ENCODE results near the gene EI24.

EI24 gene

DNA sequence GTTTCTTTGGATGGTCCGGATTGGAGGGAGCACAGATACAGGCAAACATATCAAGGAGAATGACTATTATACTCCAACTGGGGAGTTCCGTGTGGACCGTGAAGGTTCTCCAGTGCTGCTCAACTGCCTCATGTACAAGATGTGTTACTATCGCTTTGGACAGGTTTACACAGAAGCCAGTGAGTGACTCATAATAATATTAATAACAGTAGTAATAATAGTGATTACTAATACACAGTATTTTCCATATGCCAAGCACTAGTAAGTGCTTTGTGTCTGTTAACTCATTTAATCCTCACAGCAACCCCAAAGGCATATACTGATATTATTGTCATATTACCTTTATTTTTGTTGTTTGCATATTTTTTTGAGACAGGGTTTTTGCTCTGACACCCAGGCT is 49.1 kb downstream of the EI24 start:
- TF ChIP-seq, protein P1, sequence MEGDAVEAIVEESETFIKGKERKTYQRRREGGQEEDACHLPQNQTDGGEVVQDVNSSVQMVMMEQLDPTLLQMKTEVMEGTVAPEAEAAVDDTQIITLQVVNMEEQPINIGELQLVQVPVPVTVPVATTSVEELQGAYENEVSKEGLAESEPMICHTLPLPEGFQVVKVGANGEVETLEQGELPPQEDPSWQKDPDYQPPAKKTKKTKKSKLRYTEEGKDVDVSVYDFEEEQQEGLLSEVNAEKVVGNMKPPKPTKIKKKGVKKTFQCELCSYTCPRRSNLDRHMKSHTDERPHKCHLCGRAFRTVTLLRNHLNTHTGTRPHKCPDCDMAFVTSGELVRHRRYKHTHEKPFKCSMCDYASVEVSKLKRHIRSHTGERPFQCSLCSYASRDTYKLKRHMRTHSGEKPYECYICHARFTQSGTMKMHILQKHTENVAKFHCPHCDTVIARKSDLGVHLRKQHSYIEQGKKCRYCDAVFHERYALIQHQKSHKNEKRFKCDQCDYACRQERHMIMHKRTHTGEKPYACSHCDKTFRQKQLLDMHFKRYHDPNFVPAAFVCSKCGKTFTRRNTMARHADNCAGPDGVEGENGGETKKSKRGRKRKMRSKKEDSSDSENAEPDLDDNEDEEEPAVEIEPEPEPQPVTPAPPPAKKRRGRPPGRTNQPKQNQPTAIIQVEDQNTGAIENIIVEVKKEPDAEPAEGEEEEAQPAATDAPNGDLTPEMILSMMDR (IDR thresholded peaks at IDR 0.05), result no peak
- TF ChIP-seq ZFX (IDR thresholded peaks at IDR 0.05; ENCODE audit: borderline replicate concordance), result no peak

DNA sequence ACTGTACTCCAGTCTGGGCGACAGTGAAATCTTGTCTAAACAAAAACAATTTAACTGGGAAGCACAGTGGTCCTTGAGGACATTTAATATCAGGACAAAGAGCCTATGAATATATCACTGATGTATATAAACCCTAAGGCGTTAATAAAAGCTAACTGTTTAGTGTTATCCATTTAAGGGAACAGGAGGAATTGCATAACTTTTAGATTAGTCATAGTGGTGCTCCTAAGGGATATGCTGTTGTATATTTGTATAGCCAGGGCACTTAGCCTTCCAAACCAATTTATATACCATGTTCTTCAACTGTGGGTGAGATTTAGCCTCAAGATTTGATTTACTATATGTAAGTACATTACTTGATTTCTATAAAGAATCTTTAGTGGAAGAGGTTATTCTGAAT is 52.7 kb downstream of the EI24 start:
- no peak for TF ChIP-seq ZFX (IDR thresholded peaks at IDR 0.05; ENCODE audit: borderline replicate concordance)
- TF ChIP-seq, protein P1 (IDR thresholded peaks at IDR 0.05), result no peak
- H3K27ac ChIP-seq, result 0 out of 2 replicates have a peak overlapping the region, but pooled peaks have one; percentile 22

More for the DNA sequence above, 49.1 kb downstream of the EI24 start:
- no peak overlapping the region for H3K27ac ChIP-seq

DNA sequence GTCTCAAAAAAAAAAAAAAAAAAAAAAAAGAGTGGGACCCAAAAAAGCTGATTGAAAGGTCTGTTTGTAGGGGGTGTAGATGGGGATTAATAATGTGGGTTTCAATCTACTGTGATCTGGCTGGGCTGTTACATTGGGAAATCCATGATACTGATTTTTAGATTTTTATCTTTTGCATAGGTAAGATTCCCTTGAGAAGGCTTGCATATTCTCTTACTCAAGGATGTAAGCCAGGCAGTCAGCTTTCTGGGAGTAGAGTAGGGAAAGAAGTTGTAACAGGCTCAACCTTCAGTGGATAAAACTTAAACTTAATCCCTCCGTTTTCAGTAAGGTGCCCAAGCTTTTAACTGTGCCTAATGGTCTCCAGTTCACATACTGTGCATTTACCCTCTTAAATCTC is 53.8 kb downstream of the EI24 start:
- peak overlapping the region; percentile 35 for H3K27ac ChIP-seq
- TF ChIP-seq, protein P1 (IDR thresholded peaks at IDR 0.05), result no peak
- TF ChIP-seq ZFX (IDR thresholded peaks at IDR 0.05; ENCODE audit: borderline replicate concordance), result no peak

DNA sequence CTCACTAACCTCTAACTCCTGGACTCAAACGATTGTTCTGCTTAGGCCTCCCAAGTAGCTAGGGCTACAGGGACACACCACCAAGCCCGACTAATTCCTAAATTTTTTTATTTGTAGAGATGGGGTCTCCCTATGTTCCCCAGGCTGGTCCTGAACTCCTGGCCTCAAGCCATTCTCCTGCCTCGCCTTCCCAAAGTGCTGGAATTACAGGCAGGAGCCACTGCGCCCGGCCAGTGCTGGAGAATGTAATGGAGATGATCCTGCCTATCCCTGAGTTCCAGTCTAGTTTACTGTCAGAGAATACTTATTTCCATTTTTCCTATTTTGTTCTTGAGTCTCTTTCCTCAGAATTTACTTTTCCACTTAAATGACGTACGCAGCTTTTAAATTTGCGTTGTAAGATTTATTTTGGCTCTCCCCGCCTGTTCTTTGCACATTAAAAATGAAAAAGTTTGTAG is 55.5 kb downstream of the EI24 start, which contains the start of gene CHEK1:
TSS of gene CHEK1 (plus strand) at position 408 of the 458 bp plus-strand sequence. CDS start 1,606 bp downstream, outside the sequence.
- H3K27ac ChIP-seq, result peak within 1 kb of the TSS; percentile 97
- TF ChIP-seq, protein P1 (IDR thresholded peaks at IDR 0.05), result no peak
- TF ChIP-seq ZFX (IDR thresholded peaks at IDR 0.05; ENCODE audit: borderline replicate concordance), result no peak

DNA sequence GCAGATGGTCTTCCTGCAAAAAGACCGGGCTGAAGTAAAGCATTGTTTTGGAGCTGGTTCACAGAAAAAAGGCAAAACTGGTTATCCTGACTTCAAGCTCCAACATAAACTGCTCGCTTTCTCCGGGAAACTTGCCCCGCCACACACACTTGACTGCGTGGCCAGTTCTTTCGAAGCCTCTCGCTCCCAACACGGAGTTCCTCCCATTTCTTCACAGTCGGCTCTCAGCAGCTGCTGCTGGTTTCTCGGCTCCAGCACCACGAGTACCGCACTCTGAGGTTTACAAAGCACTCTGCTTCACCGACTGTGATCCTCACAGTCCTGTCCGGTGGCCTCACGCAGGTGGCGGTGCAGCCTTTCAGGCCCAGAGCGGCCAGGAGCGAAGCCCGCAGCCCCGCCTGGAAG is 56.0 kb downstream of the EI24 start:
- TF ChIP-seq ZFX (IDR thresholded peaks at IDR 0.05; ENCODE audit: borderline replicate concordance), result no peak
- TF ChIP-seq, protein P1 (IDR thresholded peaks at IDR 0.05), result no peak
- peak overlapping the region; percentile 97 for H3K27ac ChIP-seq

DNA sequence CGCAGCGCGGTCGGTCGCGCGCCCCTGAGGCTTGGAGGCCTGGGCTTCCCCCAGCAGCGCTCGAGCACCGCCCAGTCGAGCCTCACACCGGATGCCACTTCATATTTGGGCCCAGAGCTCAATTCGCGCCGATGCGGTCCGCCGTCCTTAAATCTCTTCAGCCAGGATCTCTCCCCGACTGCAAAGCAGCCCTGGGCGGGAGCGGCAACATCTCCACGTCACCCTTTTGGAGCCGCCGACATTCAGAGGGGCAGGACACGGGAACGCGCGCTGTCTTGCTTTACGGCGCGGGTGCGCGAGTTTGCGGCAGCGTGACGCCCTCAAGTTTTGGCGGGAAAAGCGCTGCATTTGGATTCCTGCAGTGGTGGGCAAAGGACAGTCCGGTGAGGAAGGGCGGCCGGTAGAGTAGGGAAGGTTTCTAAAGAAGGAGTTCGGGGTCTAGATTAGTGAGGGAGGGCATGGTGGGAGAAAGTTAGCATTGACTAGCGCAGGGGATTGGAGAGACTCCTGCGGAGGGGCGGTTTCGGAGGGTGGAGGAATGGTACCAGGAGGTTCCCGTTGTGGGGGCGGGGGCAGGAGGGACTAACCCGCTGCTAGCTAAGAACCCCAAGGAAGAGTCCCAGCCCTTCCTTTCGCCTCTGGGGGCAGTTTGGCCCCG is 56.5 kb downstream of the EI24 start:
- peak overlapping the region; percentile 97 for H3K27ac ChIP-seq
- TF ChIP-seq, protein P1 (IDR thresholded peaks at IDR 0.05), result no peak
- TF ChIP-seq ZFX (IDR thresholded peaks at IDR 0.05; ENCODE audit: borderline replicate concordance), result no peak

DNA sequence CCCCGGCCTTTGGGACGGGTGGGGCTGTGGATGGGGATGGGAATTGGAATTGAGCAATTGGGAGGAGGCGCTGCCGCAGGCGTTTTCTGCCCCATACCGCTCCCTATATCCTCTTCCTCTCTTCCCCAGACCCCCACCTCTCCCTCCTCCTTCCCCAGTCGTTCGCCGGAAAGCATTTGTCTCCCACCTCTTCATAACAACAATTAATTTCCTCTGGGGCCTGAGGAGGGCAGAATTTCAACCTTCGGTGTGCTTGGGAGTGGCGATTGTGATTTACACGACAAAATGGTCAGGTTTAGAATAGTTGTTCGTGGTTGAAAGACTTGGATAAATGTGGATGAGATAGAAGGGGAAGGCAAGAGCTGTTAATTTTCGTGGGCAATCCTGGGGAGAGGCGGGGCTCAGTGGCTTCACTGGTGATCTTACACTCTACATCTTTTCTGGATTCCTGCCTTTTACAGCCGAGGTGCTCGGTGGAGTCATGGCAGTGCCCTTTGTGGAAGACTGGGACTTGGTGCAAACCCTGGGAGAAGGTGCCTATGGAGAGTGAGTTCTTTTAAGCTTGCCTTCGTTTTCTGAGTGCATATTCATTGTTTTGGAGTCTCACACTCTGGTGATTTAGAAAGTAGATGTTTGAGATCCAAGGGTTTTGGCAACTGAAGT is 57.1 kb downstream of the EI24 start:
- TF ChIP-seq, protein P1 (IDR thresholded peaks at IDR 0.05), result peak; percentile 66
- no peak for TF ChIP-seq ZFX (IDR thresholded peaks at IDR 0.05; ENCODE audit: borderline replicate concordance)
- H3K27ac ChIP-seq, result peak overlapping the region; percentile 97

All from 22Rv1 (cell line).